ENCODE measurements around the gene RBP5. TPM values are rescaled to one million over a fixed set of nuclear protein-coding genes. Genes with fewer than 3 reads are reported as not detected.

RBP5 gene
- total RNA-seq, 1 experiment from 2014 or later, result 2.7 TPM

- H2BK20ac ChIP-seq (ENCODE audit: low read depth, low read length, poor library complexity, severe bottlenecking), result no peak overlapping the region
- no peak overlapping the region for H2BK15ac ChIP-seq (ENCODE audit: low read depth, low read length)
- H4K5ac ChIP-seq (ENCODE audit: insufficient read length, low read depth, low read length), result no peak overlapping the region
- Mint-ChIP-seq H3K4me1 (peaks cover 6 to 8% of the 10 kb centered on the region in 2 experiments), H3K4me3 (no peak overlapping the region), H3K9me3 (peaks cover 11 to 25% of the 10 kb centered on the region in 2 experiments; a peak in 4 of 5 replicates), H3K27ac (peak overlapping the region in 1 of 3 experiments; percentile 52; a peak in 1 of 7 replicates), H3K36me3 (ENCODE audit: insufficient read depth in 1 of 3, low read depth in 3 of 3) (peaks cover 3 to 7% (median 7%) of the 10 kb centered on the region in 3 experiments; a peak in 4 of 7 replicates), H3K27me3 (ENCODE audit: low read depth) (peaks cover 33% of the 10 kb centered on the region)
- no peak overlapping the region for H4K91ac ChIP-seq (ENCODE audit: insufficient read length, low read depth, low read length)
- H3K18ac ChIP-seq (ENCODE audit: insufficient read length, low read depth, low read length), result no peak overlapping the region
- H2AK5ac ChIP-seq (ENCODE audit: insufficient read length, low read length), result no peak overlapping the region
- no peak overlapping the region for H3K23ac ChIP-seq (ENCODE audit: insufficient read length, low read depth, low read length)
- no peaks in the 10 kb centered on the region for H3K79me2 ChIP-seq (ENCODE audit: insufficient read depth, low read length)
- no peak overlapping the region for H2BK5ac ChIP-seq (ENCODE audit: insufficient read length, low read length)
- H3K23me2 ChIP-seq (ENCODE audit: insufficient read length, low read depth, low read length, poor library complexity, severe bottlenecking), result peaks cover 3% of the 10 kb centered on the region
- H2AFZ ChIP-seq (ENCODE audit: low read length), result no peak overlapping the region
- DNase-seq, result no peak
- H3K27me3 ChIP-seq (ENCODE audit: insufficient read depth, low read length), result no peaks in the 10 kb centered on the region
- no peak overlapping the region for H3K56ac ChIP-seq (ENCODE audit: insufficient read length, low read depth, low read length)
- no peaks in the 10 kb centered on the region for H3K4me1 ChIP-seq (ENCODE audit: insufficient read depth, low read length)
- H2BK120ac ChIP-seq (ENCODE audit: low read depth, low read length, poor library complexity, severe bottlenecking), result no peak overlapping the region
- peaks cover 16% of the 10 kb centered on the region for H3K9me3 ChIP-seq (ENCODE audit: control insufficient read depth, low read depth, low read length)
- no peak overlapping the region for H2BK12ac ChIP-seq (ENCODE audit: insufficient read length, low read depth, low read length)
- no peaks in the 10 kb centered on the region for H4K20me1 ChIP-seq (ENCODE audit: control insufficient read depth, insufficient read depth, insufficient read length)
- no peak overlapping the region for H4K8ac ChIP-seq (replicated peaks; ENCODE audit: insufficient read length, low read depth, low read length)
- H3K27ac ChIP-seq (ENCODE audit: insufficient read length, low read depth, low read length), result no peak overlapping the region
- no peaks in the 10 kb centered on the region for H3K79me1 ChIP-seq (ENCODE audit: insufficient read depth, low read depth, low read length, poor library complexity, severe bottlenecking)
- no peak overlapping the region for H3K9ac ChIP-seq (ENCODE audit: extremely low read depth, insufficient read length, low read length)
- no peak overlapping the region for H3K14ac ChIP-seq (ENCODE audit: insufficient read depth, low read length)
- H3T11ph ChIP-seq (ENCODE audit: low read length), result no peak overlapping the region
- H3K4me2 ChIP-seq (ENCODE audit: insufficient read depth, insufficient read length, low read length), result no peak overlapping the region
- no CpG with 5 or more reads among the region's 4 CpGs for WGBS (ENCODE audit: extremely low coverage, insufficient read length, low lambda C conversion rate)
- TF ChIP-seq CTCF (conservative IDR thresholded peaks at IDR 0.05), result no peak
- H3K4ac ChIP-seq (ENCODE audit: low read depth, low read length), result no peak overlapping the region
Measured at GRCh38 chr12:7161327-7161726, 32.6 kb upstream of the RBP5 start.
